Lower leg skin (tissue), 4 donors: ENCODE data around the gene DDX46. TPM values are rescaled to one million over a fixed set of nuclear protein-coding genes. Genes with fewer than 3 reads are reported as not detected.
"Not testable (repeated sequence)": the region's sequence is repeated elsewhere in the genome, so short reads cannot be mapped to it uniquely, and the experiment has no call there.

Source experiments
- DNase-seq, 2 donors: peaks; one replicate each; pipeline ENCODE4 v3.0.0-alpha.2; 2019; ENCODE audit warnings: low spot score in 2 of 2
- H3K4me3 ChIP-seq: fragments of 200-600 bp; sonication (generic); 2 replicates; pipeline ENCODE4 v1.5.1; 2017; ENCODE audit warnings: mild to moderate bottlenecking, low read depth; ENCODE audit not compliant: poor library complexity, severe bottlenecking
- CTCF ChIP-seq, 3 donors: fragments of 450-650 bp; IDR thresholded peaks; one replicate each; pipeline ENCODE4 v1.5.1; 2016; ENCODE audit warnings: antibody characterized with exemption in 3 of 3, mild to moderate bottlenecking in 3 of 3, moderate library complexity in 2 of 3
- POLR2A ChIP-seq, 2 donors: fragments of 450-650 bp; IDR thresholded peaks; one replicate each; pipeline ENCODE4 v1.6.1; 2016 to 2017; ENCODE audit warnings: antibody characterized with exemption in 2 of 2, mild to moderate bottlenecking in 1 of 2, moderate library complexity in 1 of 2
- WGBS, 2 donors: methylation state at CpG; one replicate each; pipeline ENCODE4 v1.1.5; 2018; 5-methylcytosine and 5-hydroxymethylcytosine counted together
- intact Hi-C: fragments of 100-400 bp; cut with DNase I; formaldehyde crosslinking; loops from one replicate; pipeline ENCODE4 v1.15.0; 2023; ENCODE audit warnings: low total_unique reads
- total RNA-seq, 4 donors: library from RNA; depleted of rRNA; stranded (reverse); fragments of >200 nt; gene quantifications; one replicate each; pipeline ENCODE4 v1.1.0, GENCODE V29; 2016

The DDX46 gene
- total RNA-seq: 10 to 100 TPM; 23.5 to 63.2 (median 30.1) TPM

- TF ChIP-seq POLR2A (IDR thresholded peaks at IDR 0.05): no peak
- peak in 1 of 3 donors; percentile 79 for TF ChIP-seq CTCF (IDR thresholded peaks at IDR 0.05)
- intact Hi-C loops: no loop called here
- WGBS, 2 donors: 0% methylated on average over 60 to 68 of the region's 73 CpGs
- H3K4me3 ChIP-seq: peak within 1 kb of the TSS; percentile 88
- DNase-seq: peak; percentile 90 to 99
These were observed at the start of gene DDX46 for GRCh38 chr5:134758504-134759341. DDX46 (plus strand) TSS chr5:134758779; CDS start chr5:134758939, 160 bp downstream.

- intact Hi-C loops: no loop called here
- DNase-seq: no peak
- TF ChIP-seq CTCF (IDR thresholded peaks at IDR 0.05) (no peak), POLR2A (IDR thresholded peaks at IDR 0.05) (no peak)
- H3K4me3 ChIP-seq: no peak overlapping the region
- 88 to 94% methylated on average over 5 of the region's 5 CpGs for WGBS, 2 donors
These were observed 44.5 kb upstream of the DDX46 start for GRCh38 chr5:134714120-134714519.

DNA sequence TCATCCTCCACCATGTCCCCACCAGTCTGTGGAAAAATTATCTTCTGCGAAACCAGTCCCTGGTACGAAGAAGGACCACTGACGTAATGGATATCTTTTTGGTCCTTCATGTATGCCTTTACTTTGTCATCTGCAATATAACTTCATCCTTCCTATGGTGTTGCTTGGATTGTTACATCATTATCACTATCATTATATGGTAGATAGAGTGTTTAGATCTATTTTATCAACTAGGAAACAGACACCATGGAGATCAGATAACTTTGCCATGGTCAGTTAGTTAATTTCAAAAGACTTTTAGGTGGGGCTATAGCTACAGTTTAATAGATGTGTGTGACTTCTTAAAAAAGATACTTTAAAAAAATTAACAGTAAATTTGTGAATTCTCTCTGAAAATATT, 44.0 kb upstream of the DDX46 start:
- WGBS, 2 donors: 93 to 98% methylated on average over 3 of the region's 3 CpGs
- H3K4me3 ChIP-seq: no peak overlapping the region
- no peak for TF ChIP-seq CTCF (IDR thresholded peaks at IDR 0.05)
- intact Hi-C loops: no loop called here
- DNase-seq: no peak

DNA sequence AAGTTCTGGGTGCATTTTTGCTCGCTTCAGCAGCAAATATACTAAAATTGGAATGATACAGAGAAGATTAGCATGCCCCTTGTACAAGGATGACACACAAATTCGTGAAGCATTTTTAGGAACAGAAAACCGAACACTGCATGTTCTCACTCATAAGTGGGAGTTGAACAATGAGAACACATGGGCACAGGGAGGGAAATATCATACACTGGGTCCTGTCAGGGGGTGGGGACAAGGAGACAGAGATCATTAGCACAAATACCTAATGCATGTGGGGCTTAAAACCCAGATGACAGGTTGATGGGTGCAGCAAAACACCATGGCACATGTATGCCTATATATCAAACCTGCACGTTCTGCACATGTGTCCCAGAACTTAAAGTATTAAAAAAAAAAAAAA, 43.1 kb upstream of the DDX46 start:
- DNase-seq, H3K4me3 ChIP-seq, intact Hi-C loops: not testable (repeated sequence)
- WGBS, 2 donors: 89 to 90% methylated on average over 4 of the region's 4 CpGs

- 90 to 97% methylated on average over 1 of the region's 1 CpG for WGBS, 2 donors
- intact Hi-C loops: loop anchor here (10.0 kb wide), 1 partner anchor 420 kb away; no protein-coding TSS in a partner anchor
- no peak overlapping the region for H3K4me3 ChIP-seq
- TF ChIP-seq POLR2A (IDR thresholded peaks at IDR 0.05) (no peak), CTCF (IDR thresholded peaks at IDR 0.05) (no peak)
- DNase-seq: no peak
These were observed 33.7 kb upstream of the DDX46 start for GRCh38 chr5:134724872-134725271.

GRCh38 chr5:134732819-134733218, 25.8 kb upstream of the DDX46 start:
- intact Hi-C loops: no loop called here
- DNase-seq: no peak
- WGBS, 2 donors: 63 to 72% methylated on average over 3 of the region's 3 CpGs
- no peak overlapping the region for H3K4me3 ChIP-seq
- no peak for TF ChIP-seq POLR2A (IDR thresholded peaks at IDR 0.05)
- TF ChIP-seq CTCF (IDR thresholded peaks at IDR 0.05): no peak
